ENCODE data around the gene GPSM1. TPM values are rescaled to one million over a fixed set of nuclear protein-coding genes. Genes with fewer than 3 reads are reported as not detected.

Gene GPSM1
- total RNA-seq, 1 experiment from 2014 or later: 14.2 TPM

GRCh38 chr9:136359774-136360718 is 32.7 kb downstream of the GPSM1 start:
- no peak overlapping the region for H3K27ac Mint-ChIP-seq
- POLR2A ChIA-PET: no interaction called here
- H3K4me3 Mint-ChIP-seq: no peak overlapping the region
- no peaks in the 10 kb centered on the region for H3K27me3 Mint-ChIP-seq (ENCODE audit: low read depth)
- no peaks in the 10 kb centered on the region for H3K36me3 Mint-ChIP-seq
- CTCF ChIA-PET: no interaction called here
- no peaks in the 10 kb centered on the region for H3K9me3 Mint-ChIP-seq
- H3K4me1 Mint-ChIP-seq: peaks cover 5% of the 10 kb centered on the region
- TF ChIP-seq EMX1 (CRISPR knock-in tag; IDR thresholded peaks at IDR 0.05) (no peak), SMAD4 (CRISPR knock-in tag; IDR thresholded peaks at IDR 0.05) (no peak), ATF6 (CRISPR knock-in tag; IDR thresholded peaks at IDR 0.05) (no peak), TP53 (CRISPR knock-in tag; IDR thresholded peaks at IDR 0.05) (no peak)
- TF ChIP-seq, protein P1, sequence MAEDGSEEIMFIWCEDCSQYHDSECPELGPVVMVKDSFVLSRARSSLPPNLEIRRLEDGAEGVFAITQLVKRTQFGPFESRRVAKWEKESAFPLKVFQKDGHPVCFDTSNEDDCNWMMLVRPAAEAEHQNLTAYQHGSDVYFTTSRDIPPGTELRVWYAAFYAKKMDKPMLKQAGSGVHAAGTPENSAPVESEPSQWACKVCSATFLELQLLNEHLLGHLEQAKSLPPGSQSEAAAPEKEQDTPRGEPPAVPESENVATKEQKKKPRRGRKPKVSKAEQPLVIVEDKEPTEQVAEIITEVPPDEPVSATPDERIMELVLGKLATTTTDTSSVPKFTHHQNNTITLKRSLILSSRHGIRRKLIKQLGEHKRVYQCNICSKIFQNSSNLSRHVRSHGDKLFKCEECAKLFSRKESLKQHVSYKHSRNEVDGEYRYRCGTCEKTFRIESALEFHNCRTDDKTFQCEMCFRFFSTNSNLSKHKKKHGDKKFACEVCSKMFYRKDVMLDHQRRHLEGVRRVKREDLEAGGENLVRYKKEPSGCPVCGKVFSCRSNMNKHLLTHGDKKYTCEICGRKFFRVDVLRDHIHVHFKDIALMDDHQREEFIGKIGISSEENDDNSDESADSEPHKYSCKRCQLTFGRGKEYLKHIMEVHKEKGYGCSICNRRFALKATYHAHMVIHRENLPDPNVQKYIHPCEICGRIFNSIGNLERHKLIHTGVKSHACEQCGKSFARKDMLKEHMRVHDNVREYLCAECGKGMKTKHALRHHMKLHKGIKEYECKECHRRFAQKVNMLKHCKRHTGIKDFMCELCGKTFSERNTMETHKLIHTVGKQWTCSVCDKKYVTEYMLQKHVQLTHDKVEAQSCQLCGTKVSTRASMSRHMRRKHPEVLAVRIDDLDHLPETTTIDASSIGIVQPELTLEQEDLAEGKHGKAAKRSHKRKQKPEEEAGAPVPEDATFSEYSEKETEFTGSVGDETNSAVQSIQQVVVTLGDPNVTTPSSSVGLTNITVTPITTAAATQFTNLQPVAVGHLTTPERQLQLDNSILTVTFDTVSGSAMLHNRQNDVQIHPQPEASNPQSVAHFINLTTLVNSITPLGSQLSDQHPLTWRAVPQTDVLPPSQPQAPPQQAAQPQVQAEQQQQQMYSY (CRISPR knock-in tag; IDR thresholded peaks at IDR 0.05): no peak
- TF ChIP-seq, protein P2, sequence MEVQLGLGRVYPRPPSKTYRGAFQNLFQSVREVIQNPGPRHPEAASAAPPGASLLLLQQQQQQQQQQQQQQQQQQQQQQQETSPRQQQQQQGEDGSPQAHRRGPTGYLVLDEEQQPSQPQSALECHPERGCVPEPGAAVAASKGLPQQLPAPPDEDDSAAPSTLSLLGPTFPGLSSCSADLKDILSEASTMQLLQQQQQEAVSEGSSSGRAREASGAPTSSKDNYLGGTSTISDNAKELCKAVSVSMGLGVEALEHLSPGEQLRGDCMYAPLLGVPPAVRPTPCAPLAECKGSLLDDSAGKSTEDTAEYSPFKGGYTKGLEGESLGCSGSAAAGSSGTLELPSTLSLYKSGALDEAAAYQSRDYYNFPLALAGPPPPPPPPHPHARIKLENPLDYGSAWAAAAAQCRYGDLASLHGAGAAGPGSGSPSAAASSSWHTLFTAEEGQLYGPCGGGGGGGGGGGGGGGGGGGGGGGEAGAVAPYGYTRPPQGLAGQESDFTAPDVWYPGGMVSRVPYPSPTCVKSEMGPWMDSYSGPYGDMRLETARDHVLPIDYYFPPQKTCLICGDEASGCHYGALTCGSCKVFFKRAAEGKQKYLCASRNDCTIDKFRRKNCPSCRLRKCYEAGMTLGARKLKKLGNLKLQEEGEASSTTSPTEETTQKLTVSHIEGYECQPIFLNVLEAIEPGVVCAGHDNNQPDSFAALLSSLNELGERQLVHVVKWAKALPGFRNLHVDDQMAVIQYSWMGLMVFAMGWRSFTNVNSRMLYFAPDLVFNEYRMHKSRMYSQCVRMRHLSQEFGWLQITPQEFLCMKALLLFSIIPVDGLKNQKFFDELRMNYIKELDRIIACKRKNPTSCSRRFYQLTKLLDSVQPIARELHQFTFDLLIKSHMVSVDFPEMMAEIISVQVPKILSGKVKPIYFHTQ (CRISPR knock-in tag; IDR thresholded peaks at IDR 0.05): no peak
- ATAC-seq: no peak
- DNase-seq (ENCODE audit: low spot score): no peak

GRCh38 chr9:136361047-136361753 is 33.9 kb downstream of the GPSM1 start:
- ChIA-PET CTCF (interaction anchor here (1.1 to 3.4 kb wide), 2 partner anchors 15 to 21 kb away, joined by 3 to 36 read pairs; no protein-coding TSS in a partner anchor), POLR2A (no interaction called here)
- no peaks in the 10 kb centered on the region for H3K9me3 Mint-ChIP-seq
- DNase-seq (ENCODE audit: low spot score) (no peak), ATAC-seq (no peak)
- TF ChIP-seq ZNF671 (CRISPR knock-in tag; IDR thresholded peaks at IDR 0.05) (no peak), ZNF281 (CRISPR knock-in tag; IDR thresholded peaks at IDR 0.05) (no peak), ZBTB21 (CRISPR knock-in tag; IDR thresholded peaks at IDR 0.05; ENCODE audit: borderline replicate concordance) (no peak), PREB (CRISPR knock-in tag; IDR thresholded peaks at IDR 0.05; ENCODE audit: borderline replicate concordance) (no peak), ELF4 (CRISPR knock-in tag; IDR thresholded peaks at IDR 0.05; ENCODE audit: low read depth) (no peak), ATF1 (CRISPR knock-in tag; IDR thresholded peaks at IDR 0.05) (no peak), CBFB (CRISPR knock-in tag; IDR thresholded peaks at IDR 0.05; ENCODE audit: low read depth) (no peak)
- TF ChIP-seq, protein P3, sequence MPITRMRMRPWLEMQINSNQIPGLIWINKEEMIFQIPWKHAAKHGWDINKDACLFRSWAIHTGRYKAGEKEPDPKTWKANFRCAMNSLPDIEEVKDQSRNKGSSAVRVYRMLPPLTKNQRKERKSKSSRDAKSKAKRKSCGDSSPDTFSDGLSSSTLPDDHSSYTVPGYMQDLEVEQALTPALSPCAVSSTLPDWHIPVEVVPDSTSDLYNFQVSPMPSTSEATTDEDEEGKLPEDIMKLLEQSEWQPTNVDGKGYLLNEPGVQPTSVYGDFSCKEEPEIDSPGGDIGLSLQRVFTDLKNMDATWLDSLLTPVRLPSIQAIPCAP (CRISPR knock-in tag; IDR thresholded peaks at IDR 0.05): no peak
- peaks cover 5% of the 10 kb centered on the region for H3K4me1 Mint-ChIP-seq
- H3K27me3 Mint-ChIP-seq (ENCODE audit: low read depth): no peaks in the 10 kb centered on the region
- H3K36me3 Mint-ChIP-seq: no peaks in the 10 kb centered on the region
- no peak overlapping the region for H3K4me3 Mint-ChIP-seq
- no peak overlapping the region for H3K27ac Mint-ChIP-seq

Measured in WTC11 (cell line).